Transverse colon (tissue), 4 donors: ENCODE measurements around the gene CDH18. TPM values are rescaled to one million over a fixed set of nuclear protein-coding genes. Genes with fewer than 3 reads are reported as not detected.

ENCODE experiments used
- DNase-seq: peaks from one replicate; pipeline ENCODE4 v3.0.0-alpha.2; 2019
- H3K27ac ChIP-seq, 4 donors: fragments of 200-600 bp; sonication (generic); 2 replicates each; pipeline ENCODE4 v1.5.1; 2016 to 2018; ENCODE audit warnings: inconsistent platforms in 4 of 4
- H3K27me3 ChIP-seq: fragments of 200-600 bp; sonication (generic); 2 replicates; pipeline ENCODE4 v1.5.1; 2017; ENCODE audit warnings: inconsistent platforms
- H3K36me3 ChIP-seq, 4 donors: fragments of 200-600 bp; sonication (generic); 2 replicates each; pipeline ENCODE4 v1.5.1; 2017 to 2019; ENCODE audit warnings: inconsistent platforms in 4 of 4
- H3K4me1 ChIP-seq, 4 donors: fragments of 200-600 bp; sonication (generic); 2 replicates each; pipeline ENCODE4 v1.5.1; 2017 to 2020; ENCODE audit warnings: inconsistent platforms in 4 of 4
- H3K4me3 ChIP-seq, 4 donors: fragments of 200-600 bp; sonication (generic); 1 replicate in 1 of 4; 2 replicates in 3 of 4; pipeline versions ENCODE4 v1.5.1 to v1.6.1; 2017 to 2019; ENCODE audit warnings: inconsistent platforms in 4 of 4
- H3K9me3 ChIP-seq, 2 donors: fragments of 200-600 bp; sonication (generic); 2 replicates each; pipeline ENCODE4 v1.5.1; 2017 to 2019; ENCODE audit warnings: inconsistent platforms in 2 of 2
- CTCF ChIP-seq, 5 experiments: fragments of 200-600 bp in 3 of 5; fragments of 450-650 bp in 2 of 5; sonication (generic) in 3 of 5; IDR thresholded peaks; 1 replicate in 2 of 5; 2 replicates in 3 of 5; pipeline ENCODE4 v1.5.1; 2016 to 2017; ENCODE audit warnings: antibody characterized with exemption in 5 of 5, inconsistent platforms in 3 of 5, mild to moderate bottlenecking in 2 of 5, moderate library complexity in 1 of 5
- EP300 ChIP-seq: sonication (generic); formaldehyde crosslinking; IDR thresholded peaks from one replicate; pipeline ENCODE4 v1.6.1; 2017; ENCODE audit warnings: antibody characterized with exemption, low read depth
- POLR2A ChIP-seq: fragments of 450-650 bp; IDR thresholded peaks from one replicate; pipeline ENCODE4 v1.6.1; 2016; ENCODE audit warnings: antibody characterized with exemption, mild to moderate bottlenecking, moderate library complexity
- POLR2AphosphoS5 ChIP-seq, 3 donors: sonication (generic); formaldehyde crosslinking; IDR thresholded peaks; one replicate each; pipeline ENCODE4 v1.6.1; 2016; ENCODE audit warnings: antibody characterized with exemption in 3 of 3
- WGBS, 2 donors: methylation state at CpG; one replicate each; pipeline ENCODE4 v1.1.5; 2018; ENCODE audit warnings: low coverage in 1 of 2; 5-methylcytosine and 5-hydroxymethylcytosine counted together
- in situ Hi-C, 4 donors: fragments of 200-750 bp; cut with MboI; loops; one replicate each; pipeline versions ENCODE4 v1.15.0 to v1.15.1; 2017; ENCODE audit warnings: low sequenced_read_pairs in 3 of 4, low pct_ligation_motif_present in 1 of 4, low pct_unique_long_range_greater_than_20kb in 1 of 4
- intact Hi-C: fragments of 100-400 bp; cut with DNase I; formaldehyde crosslinking; loops from one replicate; pipeline ENCODE4 v1.15.1; 2023; ENCODE audit warnings: low total_unique reads
- total RNA-seq, 4 donors: library from RNA; depleted of rRNA; stranded (reverse); fragments of >200 nt; gene quantifications; one replicate each; pipeline ENCODE4 v1.1.0, GENCODE V29; 2016

CDH18 gene
- total RNA-seq, 4 donors from 2014 or later = not detected

GRCh38 chr5:19676895-19677294, 311.1 kb downstream of the CDH18 start:
- Histone ChIP-seq H3K9me3 (peaks cover 0 to 8% of the 10 kb centered on the region in 2 donors), H3K4me1 (no peaks in the 10 kb centered on the region), H3K36me3 (no peaks in the 10 kb centered on the region), H3K27ac (no peak overlapping the region), H3K27me3 (no peaks in the 10 kb centered on the region), H3K4me3 (no peak overlapping the region)
- no peak for TF ChIP-seq POLR2AphosphoS5 (IDR thresholded peaks at IDR 0.05)
- no peak for TF ChIP-seq CTCF (IDR thresholded peaks at IDR 0.05)
- TF ChIP-seq EP300 = no peak
- in situ Hi-C loops (no loop called here), intact Hi-C loops (no loop called here)
- DNase-seq = no peak
- WGBS, 2 donors = 33 to 49% methylated on average over 3 of the region's 3 CpGs

GRCh38 chr5:19660679-19661078, 327.3 kb downstream of the CDH18 start:
- Histone ChIP-seq H3K9me3 (no peaks in the 10 kb centered on the region), H3K36me3 (no peaks in the 10 kb centered on the region), H3K4me1 (no peaks in the 10 kb centered on the region), H3K4me3 (no peak overlapping the region), H3K27me3 (no peaks in the 10 kb centered on the region), H3K27ac (no peak overlapping the region)
- no peak for DNase-seq
- 73 to 85% methylated on average over 1 of the region's 1 CpG for WGBS, 2 donors
- TF ChIP-seq CTCF (IDR thresholded peaks at IDR 0.05) (no peak), POLR2AphosphoS5 (IDR thresholded peaks at IDR 0.05) (no peak), EP300 (no peak), POLR2A (no peak)
- intact Hi-C loops (no loop called here), in situ Hi-C loops (no loop called here)

- intact Hi-C loops (no loop called here), in situ Hi-C loops (no loop called here)
- no peak overlapping the region for H3K4me3 ChIP-seq
- WGBS, 2 donors = 38 to 40% methylated on average over 2 of the region's 2 CpGs
- no peaks in the 10 kb centered on the region for H3K4me1 ChIP-seq
- H3K36me3 ChIP-seq = no peaks in the 10 kb centered on the region
- no peaks in the 10 kb centered on the region for H3K9me3 ChIP-seq
- TF ChIP-seq EP300 = no peak
- no peak for TF ChIP-seq POLR2A
- no peak for TF ChIP-seq CTCF (IDR thresholded peaks at IDR 0.05)
- no peak for TF ChIP-seq POLR2AphosphoS5 (IDR thresholded peaks at IDR 0.05)
- no peak overlapping the region for H3K27ac ChIP-seq
- H3K27me3 ChIP-seq = no peaks in the 10 kb centered on the region
- DNase-seq = no peak
Observed at GRCh38 chr5:19655627-19656026, 332.4 kb downstream of the CDH18 start.

GRCh38 chr5:19638461-19638860, 349.5 kb downstream of the CDH18 start:
- intact Hi-C loops (no loop called here), in situ Hi-C loops (no loop called here)
- no peaks in the 10 kb centered on the region for H3K9me3 ChIP-seq
- TF ChIP-seq EP300 (no peak), POLR2A (no peak), CTCF (IDR thresholded peaks at IDR 0.05) (no peak), POLR2AphosphoS5 (IDR thresholded peaks at IDR 0.05) (no peak)
- 82 to 94% methylated on average over 3 to 4 of the region's 4 CpGs for WGBS, 2 donors
- no peak for DNase-seq
- H3K4me3 ChIP-seq = no peak overlapping the region
- no peaks in the 10 kb centered on the region for H3K4me1 ChIP-seq
- no peak overlapping the region for H3K27ac ChIP-seq
- H3K36me3 ChIP-seq = no peaks in the 10 kb centered on the region
- H3K27me3 ChIP-seq = no peaks in the 10 kb centered on the region
